GM21619 (cell line): ENCODE data around the gene DCUN1D2.

Source experiments
- ATAC-seq: cut with Tn5 transposase; IDR thresholded peaks from one replicate; pipeline ENCODE4 v1.9.1; 2021; ENCODE audit not compliant: unreplicated experiment

DCUN1D2 gene

DNA sequence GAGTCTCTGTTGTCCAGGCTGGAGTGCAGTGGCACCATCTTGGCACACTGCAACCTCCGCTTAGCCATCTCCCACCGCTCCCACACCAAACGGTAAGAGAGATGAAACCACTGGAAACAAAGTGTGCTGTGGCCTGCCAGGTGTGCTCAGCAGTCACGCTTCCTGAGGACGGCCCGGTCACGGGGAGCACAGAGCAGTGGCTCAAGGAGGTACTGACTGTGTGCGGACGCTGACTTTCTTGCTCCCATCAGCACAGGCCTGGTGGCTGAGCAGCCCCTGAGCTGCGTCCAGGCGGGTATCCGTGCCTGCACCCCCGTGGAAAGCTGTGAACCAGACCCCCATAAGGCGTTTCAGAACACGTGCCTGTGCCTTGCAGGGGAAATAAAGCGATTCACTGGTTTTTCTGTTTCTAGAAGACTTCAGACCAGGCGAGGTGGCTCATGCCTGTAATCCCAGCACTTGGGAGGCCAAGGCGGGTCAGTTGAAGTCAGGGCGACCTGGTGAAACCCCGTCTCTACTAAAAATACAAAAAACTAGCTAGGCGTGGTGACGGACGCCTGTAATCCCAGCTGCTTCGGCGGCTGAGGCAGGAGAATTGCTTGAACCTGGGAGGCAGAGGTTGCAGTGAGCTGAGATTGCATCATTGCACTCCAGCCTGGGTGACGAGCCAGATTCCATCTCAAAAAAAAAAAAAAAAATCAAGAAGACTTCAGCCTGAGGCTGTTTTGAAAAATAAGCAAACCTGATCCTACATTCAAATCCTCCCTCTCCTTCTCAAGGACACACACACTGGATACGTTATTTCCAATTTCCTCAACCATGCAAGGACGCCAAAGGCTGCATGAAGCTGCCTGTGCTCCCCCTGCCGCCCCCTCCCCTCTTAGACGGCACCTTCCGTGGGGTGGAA, 62.7 kb downstream of the DCUN1D2 start:
- no peak for ATAC-seq

GRCh38 chr13:113426591-113426986, 63.9 kb downstream of the DCUN1D2 start:
- ATAC-seq = no peak

- no peak for ATAC-seq
Observed at GRCh38 chr13:113425941-113426590, 64.4 kb downstream of the DCUN1D2 start.

DNA sequence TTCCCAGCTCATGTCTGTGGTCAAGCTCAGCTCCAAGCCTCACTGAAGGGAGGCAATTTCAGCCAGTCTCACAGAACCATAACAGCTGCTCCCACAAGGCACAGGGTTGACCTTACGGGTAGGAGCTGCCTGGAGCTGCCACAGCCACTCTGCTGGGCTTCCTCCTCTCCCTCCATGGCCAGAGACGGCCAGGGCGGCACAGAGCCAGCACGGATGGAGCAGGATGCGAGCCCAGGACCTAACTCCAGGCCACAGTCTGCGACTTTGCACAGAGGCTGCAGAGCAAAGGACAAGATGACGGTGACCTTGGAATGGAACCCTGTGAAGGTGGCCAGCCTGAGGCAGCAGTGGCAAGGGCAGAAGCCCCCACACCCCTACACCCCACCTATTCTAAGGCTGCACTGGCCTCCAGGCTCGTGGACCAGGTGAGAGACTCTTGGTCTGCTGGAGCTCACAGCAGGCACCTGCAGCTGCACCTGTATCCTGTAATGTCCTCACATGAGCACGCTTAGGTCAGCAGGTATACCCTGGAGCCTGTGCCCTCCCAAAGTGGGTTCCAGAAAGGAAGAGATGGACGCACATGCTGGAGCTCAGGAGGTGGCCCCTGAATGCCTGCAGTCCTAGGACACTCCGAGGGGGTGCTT, 66.9 kb downstream of the DCUN1D2 start:
- no peak for ATAC-seq

GRCh38 chr13:113422807-113423519, 67.5 kb downstream of the DCUN1D2 start:
- ATAC-seq = no peak

DNA sequence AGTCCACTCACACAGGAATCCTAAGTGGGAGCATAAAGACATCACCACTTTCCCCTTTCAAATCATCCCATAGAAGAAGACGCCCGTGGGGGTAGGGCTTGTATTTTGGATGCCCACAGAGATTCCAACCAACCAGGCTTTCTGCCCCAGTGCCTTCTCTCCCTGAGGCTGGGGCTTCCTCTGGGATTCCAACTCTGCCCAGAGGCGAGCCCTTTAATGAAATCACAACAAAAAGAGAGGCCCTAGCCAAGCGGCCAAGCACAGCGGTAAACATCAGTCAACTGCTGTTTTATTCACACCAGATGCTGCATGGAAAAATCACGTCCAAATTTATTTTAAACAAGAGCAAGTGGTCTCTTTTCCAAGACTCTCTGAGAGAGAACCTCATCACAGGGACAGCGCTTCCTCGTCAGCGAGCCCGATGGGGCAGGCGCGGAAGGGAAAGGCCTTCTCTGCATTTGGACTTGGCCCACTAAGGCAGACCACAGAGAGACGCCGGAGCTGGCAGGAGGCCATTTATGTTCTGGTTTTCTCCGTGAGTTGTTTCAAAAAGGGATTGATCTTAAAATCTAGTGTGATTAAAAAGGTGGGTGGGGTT, 68.7 kb downstream of the DCUN1D2 start:
- ATAC-seq = no peak

DNA sequence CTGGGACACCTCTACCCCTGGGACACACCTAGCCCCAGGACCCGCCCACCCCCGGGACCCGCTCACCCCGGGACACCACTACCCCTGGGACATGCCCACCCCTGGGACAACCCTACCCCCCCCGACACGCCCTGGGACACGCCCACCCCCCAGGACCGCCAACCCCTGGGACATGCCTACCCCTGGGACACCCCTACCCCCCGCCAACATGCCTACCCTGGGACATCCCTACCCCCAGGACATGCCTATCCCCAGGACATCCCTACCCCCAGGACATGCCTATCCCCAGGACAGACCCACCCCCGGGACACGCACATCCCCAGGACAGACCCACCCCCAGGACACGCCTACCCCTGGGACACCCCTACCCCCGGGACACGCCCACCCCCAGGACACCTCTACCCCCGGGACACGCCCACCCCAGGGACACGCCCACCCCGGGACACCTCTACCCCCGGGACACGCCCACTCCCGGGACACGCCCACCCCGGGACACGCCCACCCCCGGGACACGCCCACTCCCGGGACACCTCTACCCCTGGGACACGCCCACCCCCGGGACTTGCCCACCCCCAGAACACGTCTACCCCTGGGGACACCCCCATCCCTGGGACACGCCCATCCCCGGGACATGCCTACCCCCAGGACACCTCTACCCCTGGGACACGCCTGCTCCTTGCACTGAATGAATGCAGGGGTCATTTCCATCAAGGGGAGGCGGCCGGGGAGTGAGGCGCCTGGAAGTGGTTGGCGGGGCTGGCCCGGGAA, 69.5 kb downstream of the DCUN1D2 start:
- no peak for ATAC-seq

- no peak for ATAC-seq
Observed at GRCh38 chr13:113420232-113420631, 70.3 kb downstream of the DCUN1D2 start.

DNA sequence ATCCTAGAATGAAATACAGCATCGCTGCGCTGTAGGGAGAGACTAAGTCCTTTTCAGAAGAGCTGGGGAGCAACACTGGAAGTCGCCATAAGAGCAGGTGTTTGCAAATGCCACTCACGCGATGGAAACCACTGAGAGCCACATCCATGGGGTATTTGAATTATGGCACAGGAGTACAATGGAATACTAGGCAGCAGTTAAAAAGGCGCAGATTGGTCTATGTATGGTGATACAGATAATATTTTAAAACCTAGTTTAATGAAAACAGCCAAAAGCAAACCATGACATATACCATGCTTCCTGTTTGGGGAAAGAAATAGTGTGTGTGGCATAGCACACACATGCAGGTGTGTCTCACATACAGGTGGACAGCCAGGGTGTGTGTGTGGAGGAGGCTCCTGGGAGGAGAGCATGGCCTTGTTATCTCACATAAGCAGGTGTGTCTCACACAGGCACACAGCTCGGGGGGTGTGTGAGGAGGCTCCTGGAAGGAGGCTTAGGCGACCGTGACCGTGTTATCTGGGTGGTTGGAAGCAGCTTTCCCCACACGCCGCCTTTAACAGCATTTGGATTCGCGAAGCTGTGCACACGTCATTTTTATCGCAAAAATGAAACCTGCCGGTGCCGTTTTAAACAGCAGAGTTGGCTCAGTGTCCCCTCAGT, 70.8 kb downstream of the DCUN1D2 start:
- no peak for ATAC-seq

- ATAC-seq = no peak
Observed at GRCh38 chr13:113418722-113419049, 71.8 kb downstream of the DCUN1D2 start.

- ATAC-seq = no peak
Observed at GRCh38 chr13:113417836-113418721, 72.4 kb downstream of the DCUN1D2 start.

- no peak for ATAC-seq
Observed at GRCh38 chr13:113417008-113417751, 73.3 kb downstream of the DCUN1D2 start.

- ATAC-seq = no peak
Observed at GRCh38 chr13:113415825-113416224, 74.7 kb downstream of the DCUN1D2 start.

- no peak for ATAC-seq
Observed at GRCh38 chr13:113415032-113415431, 75.5 kb downstream of the DCUN1D2 start.

- no peak for ATAC-seq
Observed at GRCh38 chr13:113414335-113414734, 76.2 kb downstream of the DCUN1D2 start.

- no peak for ATAC-seq
Observed at GRCh38 chr13:113413898-113414282, 76.6 kb downstream of the DCUN1D2 start.

DNA sequence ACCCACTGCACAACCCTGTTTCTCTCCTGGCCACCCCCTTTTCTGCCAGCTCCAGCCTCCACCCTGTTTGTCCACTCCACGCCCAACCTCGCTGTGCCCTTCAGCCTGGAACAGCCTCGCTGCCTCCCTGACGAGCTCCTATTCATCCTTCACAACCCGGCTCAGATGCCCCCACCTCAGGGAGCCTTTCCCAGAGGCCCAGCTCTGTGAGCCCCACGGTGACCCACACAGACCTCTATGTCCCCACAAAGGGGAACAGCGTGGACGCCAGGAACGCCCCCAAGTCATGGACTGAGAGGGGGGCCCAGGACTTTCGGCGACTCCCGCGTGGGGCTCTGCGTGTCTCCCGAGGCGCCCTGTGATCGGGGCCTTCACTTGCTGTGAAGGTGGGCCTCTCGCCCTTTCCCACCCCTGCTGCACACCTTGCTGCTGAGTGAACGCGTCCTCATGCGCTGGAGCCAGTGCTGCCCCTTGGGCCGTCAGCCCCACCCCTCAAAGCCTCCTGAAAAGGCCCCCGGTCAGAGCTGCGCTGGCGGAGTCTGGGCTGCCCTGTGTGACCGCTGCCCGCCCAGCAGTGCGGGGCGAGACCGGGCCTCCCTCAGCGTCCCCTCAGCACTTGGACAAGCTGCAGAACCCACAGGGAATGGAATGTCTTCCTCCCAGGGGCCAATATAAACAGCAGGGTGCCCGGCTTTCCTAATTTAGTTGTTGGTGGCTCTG, 77.2 kb downstream of the DCUN1D2 start:
- ATAC-seq = no peak
